T-helper 1 cell treated with Interleukin-12 subunit alpha and Interleukin-12 subunit beta and Interleukin-4 antibody, amounts not matched to agents 30 μg/mL and 1 μg/mL, for 36 hours (primary cell): ENCODE measurements around the gene VAC14.

ENCODE experiments used
- H3K27ac Mint-ChIP-seq: one replicate; pipeline ENCODE4 v1.8.0; 2021; ENCODE audit warnings: mild to moderate bottlenecking, mixed read lengths
- H3K27me3 Mint-ChIP-seq: one replicate; pipeline ENCODE4 v1.8.0; 2021; ENCODE audit warnings: low read depth, mixed read lengths
- H3K36me3 Mint-ChIP-seq: one replicate; pipeline ENCODE4 v1.8.0; 2021; ENCODE audit warnings: low read depth, mixed read lengths
- H3K4me1 Mint-ChIP-seq: one replicate; pipeline ENCODE4 v1.8.0; 2021; ENCODE audit warnings: low read depth, mixed read lengths
- H3K4me3 Mint-ChIP-seq: one replicate; pipeline ENCODE4 v1.8.0; 2021; ENCODE audit warnings: mild to moderate bottlenecking, moderate library complexity, mixed read lengths
- H3K9me3 Mint-ChIP-seq: one replicate; pipeline ENCODE4 v1.8.0; 2021; ENCODE audit warnings: mixed read lengths

VAC14 gene

GRCh38 chr16:70795296-70795912 is 5.6 kb downstream of the VAC14 start:
- Mint-ChIP-seq H3K36me3 (peaks cover 5% of the 10 kb centered on the region), H3K4me1 (peaks cover 18% of the 10 kb centered on the region), H3K27me3 (no peaks in the 10 kb centered on the region), H3K9me3 (no peaks in the 10 kb centered on the region), H3K4me3 (no peak overlapping the region), H3K27ac (no peak overlapping the region)

- H3K4me3 Mint-ChIP-seq, result no peak overlapping the region
- no peak overlapping the region for H3K27ac Mint-ChIP-seq
- H3K36me3 Mint-ChIP-seq, result peaks cover 5% of the 10 kb centered on the region
- peaks cover 6% of the 10 kb centered on the region for H3K4me1 Mint-ChIP-seq
- no peaks in the 10 kb centered on the region for H3K9me3 Mint-ChIP-seq
- H3K27me3 Mint-ChIP-seq, result no peaks in the 10 kb centered on the region
Observed at GRCh38 chr16:70793851-70794502, 7.0 kb downstream of the VAC14 start.

- H3K4me1 Mint-ChIP-seq, result peaks cover under 1% of the 10 kb centered on the region
- no peaks in the 10 kb centered on the region for H3K9me3 Mint-ChIP-seq
- no peak overlapping the region for H3K4me3 Mint-ChIP-seq
- no peaks in the 10 kb centered on the region for H3K36me3 Mint-ChIP-seq
- no peaks in the 10 kb centered on the region for H3K27me3 Mint-ChIP-seq
- no peak overlapping the region for H3K27ac Mint-ChIP-seq
Observed at GRCh38 chr16:70790815-70791214, 10.1 kb downstream of the VAC14 start.

GRCh38 chr16:70789595-70790447 is 11.1 kb downstream of the VAC14 start:
- no peak overlapping the region for H3K27ac Mint-ChIP-seq
- H3K27me3 Mint-ChIP-seq, result no peaks in the 10 kb centered on the region
- no peaks in the 10 kb centered on the region for H3K9me3 Mint-ChIP-seq
- H3K36me3 Mint-ChIP-seq, result peaks cover 2% of the 10 kb centered on the region
- H3K4me1 Mint-ChIP-seq, result no peaks in the 10 kb centered on the region
- H3K4me3 Mint-ChIP-seq, result no peak overlapping the region

- no peaks in the 10 kb centered on the region for H3K4me1 Mint-ChIP-seq
- no peak overlapping the region for H3K27ac Mint-ChIP-seq
- peaks cover 9% of the 10 kb centered on the region for H3K36me3 Mint-ChIP-seq
- no peaks in the 10 kb centered on the region for H3K9me3 Mint-ChIP-seq
- H3K4me3 Mint-ChIP-seq, result no peak overlapping the region
- H3K27me3 Mint-ChIP-seq, result no peaks in the 10 kb centered on the region
Observed at GRCh38 chr16:70788668-70789594, 12.0 kb downstream of the VAC14 start.

GRCh38 chr16:70786020-70786755 is 14.8 kb downstream of the VAC14 start:
- no peaks in the 10 kb centered on the region for H3K9me3 Mint-ChIP-seq
- no peaks in the 10 kb centered on the region for H3K4me1 Mint-ChIP-seq
- peaks cover 26% of the 10 kb centered on the region for H3K36me3 Mint-ChIP-seq
- no peak overlapping the region for H3K27ac Mint-ChIP-seq
- no peak overlapping the region for H3K4me3 Mint-ChIP-seq
- no peaks in the 10 kb centered on the region for H3K27me3 Mint-ChIP-seq

- Mint-ChIP-seq H3K27ac (no peak overlapping the region), H3K4me1 (no peaks in the 10 kb centered on the region), H3K36me3 (peaks cover 36% of the 10 kb centered on the region), H3K4me3 (no peak overlapping the region), H3K27me3 (no peaks in the 10 kb centered on the region), H3K9me3 (no peaks in the 10 kb centered on the region)
Observed at GRCh38 chr16:70784692-70785555, 16.0 kb downstream of the VAC14 start.

- H3K4me1 Mint-ChIP-seq, result no peaks in the 10 kb centered on the region
- no peaks in the 10 kb centered on the region for H3K9me3 Mint-ChIP-seq
- no peak overlapping the region for H3K4me3 Mint-ChIP-seq
- H3K27ac Mint-ChIP-seq, result no peak overlapping the region
- no peaks in the 10 kb centered on the region for H3K27me3 Mint-ChIP-seq
- H3K36me3 Mint-ChIP-seq, result peaks cover 41% of the 10 kb centered on the region
Observed at GRCh38 chr16:70782237-70782636, 18.7 kb downstream of the VAC14 start.

- no peak overlapping the region for H3K27ac Mint-ChIP-seq
- no peaks in the 10 kb centered on the region for H3K27me3 Mint-ChIP-seq
- no peaks in the 10 kb centered on the region for H3K4me1 Mint-ChIP-seq
- no peak overlapping the region for H3K4me3 Mint-ChIP-seq
- H3K9me3 Mint-ChIP-seq, result no peaks in the 10 kb centered on the region
- H3K36me3 Mint-ChIP-seq, result peaks cover 41% of the 10 kb centered on the region
Observed at GRCh38 chr16:70781800-70782199, 19.2 kb downstream of the VAC14 start.

GRCh38 chr16:70780546-70780945 is 20.4 kb downstream of the VAC14 start:
- Mint-ChIP-seq H3K4me1 (no peaks in the 10 kb centered on the region), H3K4me3 (no peak overlapping the region)

GRCh38 chr16:70779361-70779760 is 21.6 kb downstream of the VAC14 start:
- Mint-ChIP-seq H3K27me3 (no peaks in the 10 kb centered on the region), H3K4me3 (no peak overlapping the region), H3K4me1 (no peaks in the 10 kb centered on the region), H3K36me3 (peaks cover 35% of the 10 kb centered on the region), H3K27ac (no peak overlapping the region), H3K9me3 (no peaks in the 10 kb centered on the region)

More at GRCh38 chr16:70780546-70780945, 20.4 kb downstream of the VAC14 start:
- Mint-ChIP-seq H3K9me3 (no peaks in the 10 kb centered on the region), H3K27ac (no peak overlapping the region), H3K27me3 (no peaks in the 10 kb centered on the region), H3K36me3 (peaks cover 41% of the 10 kb centered on the region)

GRCh38 chr16:70778901-70779309 is 22.1 kb downstream of the VAC14 start:
- Mint-ChIP-seq H3K36me3 (peaks cover 32% of the 10 kb centered on the region), H3K27ac (no peak overlapping the region)

GRCh38 chr16:70777973-70778406 is 23.0 kb downstream of the VAC14 start:
- Mint-ChIP-seq H3K27ac (no peak overlapping the region), H3K36me3 (peaks cover 28% of the 10 kb centered on the region), H3K27me3 (no peaks in the 10 kb centered on the region), H3K9me3 (no peaks in the 10 kb centered on the region), H3K4me3 (no peak overlapping the region), H3K4me1 (no peaks in the 10 kb centered on the region)

More at GRCh38 chr16:70778901-70779309, 22.1 kb downstream of the VAC14 start:
- Mint-ChIP-seq H3K27me3 (no peaks in the 10 kb centered on the region), H3K9me3 (no peaks in the 10 kb centered on the region), H3K4me1 (no peaks in the 10 kb centered on the region), H3K4me3 (no peak overlapping the region)
